ENCODE results near the gene SCIN. TPM values are rescaled to one million over a fixed set of nuclear protein-coding genes. Genes with fewer than 3 reads are reported as not detected.
A peak's percentile ranks its signal among the peaks of the same experiment; 100 is the strongest.
"Not testable (repeated sequence)": the region's sequence is repeated elsewhere in the genome, so short reads cannot be mapped to it uniquely, and the experiment has no call there.

SCIN gene
- total and polyA plus RNA-seq, 11 donors, result 0.01 to 1.7 (median 0.87) TPM; not detected in 5

GRCh38 chr7:12690041-12690878 lies 119.7 kb downstream of the SCIN start:
- TF ChIP-seq, protein P1, sequence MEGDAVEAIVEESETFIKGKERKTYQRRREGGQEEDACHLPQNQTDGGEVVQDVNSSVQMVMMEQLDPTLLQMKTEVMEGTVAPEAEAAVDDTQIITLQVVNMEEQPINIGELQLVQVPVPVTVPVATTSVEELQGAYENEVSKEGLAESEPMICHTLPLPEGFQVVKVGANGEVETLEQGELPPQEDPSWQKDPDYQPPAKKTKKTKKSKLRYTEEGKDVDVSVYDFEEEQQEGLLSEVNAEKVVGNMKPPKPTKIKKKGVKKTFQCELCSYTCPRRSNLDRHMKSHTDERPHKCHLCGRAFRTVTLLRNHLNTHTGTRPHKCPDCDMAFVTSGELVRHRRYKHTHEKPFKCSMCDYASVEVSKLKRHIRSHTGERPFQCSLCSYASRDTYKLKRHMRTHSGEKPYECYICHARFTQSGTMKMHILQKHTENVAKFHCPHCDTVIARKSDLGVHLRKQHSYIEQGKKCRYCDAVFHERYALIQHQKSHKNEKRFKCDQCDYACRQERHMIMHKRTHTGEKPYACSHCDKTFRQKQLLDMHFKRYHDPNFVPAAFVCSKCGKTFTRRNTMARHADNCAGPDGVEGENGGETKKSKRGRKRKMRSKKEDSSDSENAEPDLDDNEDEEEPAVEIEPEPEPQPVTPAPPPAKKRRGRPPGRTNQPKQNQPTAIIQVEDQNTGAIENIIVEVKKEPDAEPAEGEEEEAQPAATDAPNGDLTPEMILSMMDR (IDR thresholded peaks at IDR 0.05), result no peak
- no peak for TF ChIP-seq POLR2A (IDR thresholded peaks at IDR 0.05)
- intact Hi-C loops (cut with DNase I), result loop anchor here in 1 of 10 donors (5.0 kb wide), 1 partner anchor 37 kb away; no protein-coding TSS in a partner anchor
- H3K4me3 ChIP-seq, result peak overlapping the region in 9 of 12 donors; percentile 67 to 97 (median 87)
- ATAC-seq (no peak), DNase-seq (no peak)
- 89 to 95% (median 93%) methylated on average over 1 of the region's 1 CpG for WGBS, 4 donors
- H3K36me3 ChIP-seq, result no peaks in the 10 kb centered on the region
- H3K27me3 ChIP-seq, result no peaks in the 10 kb centered on the region
- H3K9me3 ChIP-seq, result no peaks in the 10 kb centered on the region
- H3K4me1 ChIP-seq, result peaks cover 0 to 25% (median 12%) of the 10 kb centered on the region in 12 donors
- H3K27ac ChIP-seq, result peak overlapping the region in 1 of 12 donors; percentile 52

- not testable (repeated sequence) for H3K27ac ChIP-seq, DNase-seq, H3K36me3 ChIP-seq, H3K27me3 ChIP-seq, H3K9me3 ChIP-seq, ATAC-seq
- WGBS, 4 donors, result 92 to 97% (median 94%) methylated on average over 3 of the region's 3 CpGs
- intact Hi-C loops (cut with DNase I), result loop anchor here in 1 of 10 donors (5.0 kb wide), 1 partner anchor 36 kb away; no protein-coding TSS in a partner anchor
- Histone ChIP-seq H3K4me1 (peaks cover 0 to 29% (median 14%) of the 10 kb centered on the region in 12 donors), H3K4me3 (peak overlapping the region in 1 of 12 donors; percentile 87)
Measured at GRCh38 chr7:12691388-12691787, 120.9 kb downstream of the SCIN start.

- WGBS, 4 donors, result 92 to 100% (median 95%) methylated on average over 1 of the region's 1 CpG
- peaks cover 0 to 29% (median 14%) of the 10 kb centered on the region in 12 donors for H3K4me1 ChIP-seq
- intact Hi-C loops (cut with DNase I), result loop anchor here in 1 of 10 donors (5.0 kb wide), 1 partner anchor 35 kb away; no protein-coding TSS in a partner anchor
- H3K36me3 ChIP-seq, result no peaks in the 10 kb centered on the region
- no peak for TF ChIP-seq POLR2A (IDR thresholded peaks at IDR 0.05)
- TF ChIP-seq, protein P1 (IDR thresholded peaks at IDR 0.05), result no peak
- no peak overlapping the region for H3K27ac ChIP-seq
- H3K27me3 ChIP-seq, result no peaks in the 10 kb centered on the region
- DNase-seq (no peak), ATAC-seq (no peak)
- H3K4me3 ChIP-seq, result no peak overlapping the region
- no peaks in the 10 kb centered on the region for H3K9me3 ChIP-seq
Measured at GRCh38 chr7:12692035-12692434, 121.5 kb downstream of the SCIN start.

- Histone ChIP-seq H3K27me3 (no peaks in the 10 kb centered on the region), H3K4me3 (no peak overlapping the region), H3K9me3 (no peaks in the 10 kb centered on the region), H3K27ac (no peak overlapping the region), H3K36me3 (no peaks in the 10 kb centered on the region), H3K4me1 (peaks cover 0 to 29% (median 14%) of the 10 kb centered on the region in 12 donors)
- TF ChIP-seq POLR2A (IDR thresholded peaks at IDR 0.05), result no peak
- TF ChIP-seq, protein P1 (IDR thresholded peaks at IDR 0.05), result no peak
- DNase-seq, result no peak
- intact Hi-C loops (cut with DNase I), result loop anchor here in 1 of 10 donors (5.0 kb wide), 1 partner anchor 35 kb away; no protein-coding TSS in a partner anchor
- no peak for ATAC-seq
- 48 to 68% (median 57%) methylated on average over 3 of the region's 3 CpGs for WGBS, 4 donors
Measured at GRCh38 chr7:12692479-12693259, 122.1 kb downstream of the SCIN start.
